ENCODE measurements around the gene SLC10A6. TPM values are rescaled to one million over a fixed set of nuclear protein-coding genes. Genes with fewer than 3 reads are reported as not detected.

The SLC10A6 gene
- total and polyA plus RNA-seq, 10 of the 15 experiments (the other 5 are each of a cell fraction or from before 2014, with no cell fraction given) = 0.05 TPM; not detected in 9

GRCh38 chr4:86856896-86857295 lies 7.7 kb upstream of the SLC10A6 start:
- no peaks in the 10 kb centered on the region for H4K20me1 ChIP-seq (ENCODE audit: control insufficient read depth, insufficient read depth)
- no peaks in the 10 kb centered on the region for H3K79me2 ChIP-seq (ENCODE audit: control insufficient read depth, insufficient read depth, low read length)
- no peak overlapping the region for H3K4me3 ChIP-seq
- no peak overlapping the region for H2AFZ ChIP-seq (ENCODE audit: control insufficient read depth, low read depth, low read length)
- ATAC-seq (no peak), DNase-seq (ENCODE audit: low read depth, low spot score) (no peak), FAIRE-seq (no peak)
- ChIA-PET RAD21 (ENCODE audit: unreplicated experiment) (no interaction called here), CTCF (interaction anchor here (0.7 kb wide), 1 partner anchor 16 kb away, joined by 3 read pairs; no protein-coding TSS in a partner anchor), POLR2A (no interaction called here), SMC1A (ENCODE audit: uncharacterized antibody, unreplicated experiment) (interaction anchor here (0.6 kb wide), 2 partner anchors 16 to 403 kb away, joined by 3 to 4 read pairs; no protein-coding TSS in a partner anchor)
- no peak overlapping the region for H3K27ac ChIP-seq (ENCODE audit: control insufficient read depth, insufficient read depth)
- in situ Hi-C loops (cut with MboI) = no loop called here
- 40% methylated on average over 1 of the region's 1 CpG for WGBS (ENCODE audit: insufficient coverage, insufficient replicate concordance, low lambda C conversion rate, missing lambda C conversion rate)
- no peak overlapping the region for H3K9ac ChIP-seq (ENCODE audit: control insufficient read depth, insufficient read depth, low read length)
- no peaks in the 10 kb centered on the region for H3K36me3 ChIP-seq (ENCODE audit: control insufficient read depth in 2 of 2, insufficient read depth in 2 of 2, low read length in 1 of 2)
- H3K27me3 ChIP-seq (replicated peaks in 1 of 2; ENCODE audit: control insufficient read depth in 2 of 2, insufficient read depth in 2 of 2, low read length in 1 of 2) = no peaks in the 10 kb centered on the region
- intact Hi-C loops (cut with micrococcal nuclease; ENCODE audit: unreplicated experiment) = no loop called here
- BruUV-seq (replicated peaks) = no TSS peak
- TF ChIP-seq DPF2 (IDR thresholded peaks at IDR 0.05) = no peak
- no peak for TF ChIP-seq SPI1 (IDR thresholded peaks at IDR 0.05; ENCODE audit: borderline replicate concordance, insufficient read depth, low read depth, low read length)
- TF ChIP-seq ESRRA (IDR thresholded peaks at IDR 0.05; ENCODE audit: low read length) = no peak
- no peak for TF ChIP-seq MXI1 (IDR thresholded peaks at IDR 0.05; ENCODE audit: low read depth, low read length)
- TF ChIP-seq HDGF (IDR thresholded peaks at IDR 0.05) = no peak
- TF ChIP-seq NFYB (IDR thresholded peaks at IDR 0.05; ENCODE audit: insufficient read depth, low read depth, low read length) = no peak
- no peak for TF ChIP-seq EP300 (IDR thresholded peaks at IDR 0.05; ENCODE audit: borderline replicate concordance in 1 of 2, control insufficient read depth in 1 of 2, low read depth in 2 of 2, low read length in 2 of 2)
- TF ChIP-seq IKZF1 (conservative IDR thresholded peaks at IDR 0.05) = no peak
- TF ChIP-seq SIN3A (IDR thresholded peaks at IDR 0.05; ENCODE audit: low read depth, low read length) = no peak
- no peak for TF ChIP-seq ZNF592 (IDR thresholded peaks at IDR 0.05)
- no peak for TF ChIP-seq POLR2AphosphoS5 (IDR thresholded peaks at IDR 0.05; ENCODE audit: low read length)
- no peak overlapping the region for H3K4me2 ChIP-seq (ENCODE audit: control insufficient read depth, insufficient read depth)
- no peaks in the 10 kb centered on the region for H3K4me1 ChIP-seq (ENCODE audit: control insufficient read depth, insufficient read depth, low read length)
- no peaks in the 10 kb centered on the region for H3K9me3 ChIP-seq (replicated peaks; ENCODE audit: control insufficient read depth, insufficient read depth, low read length)
